NCI-H82 treated with DMSO at 0.1 percent for 48 hours (cell line): ENCODE data around the gene NR1H4.
"Not testable (repeated sequence)": the region's sequence is repeated elsewhere in the genome, so short reads cannot be mapped to it uniquely, and the experiment has no call there.

ENCODE experiments used
- DNase-seq: peaks from one replicate; lab custom pipeline; 2025; ENCODE audit not compliant: unreplicated experiment; lab: John Stamatoyannopoulos, UW

Gene NR1H4

DNA sequence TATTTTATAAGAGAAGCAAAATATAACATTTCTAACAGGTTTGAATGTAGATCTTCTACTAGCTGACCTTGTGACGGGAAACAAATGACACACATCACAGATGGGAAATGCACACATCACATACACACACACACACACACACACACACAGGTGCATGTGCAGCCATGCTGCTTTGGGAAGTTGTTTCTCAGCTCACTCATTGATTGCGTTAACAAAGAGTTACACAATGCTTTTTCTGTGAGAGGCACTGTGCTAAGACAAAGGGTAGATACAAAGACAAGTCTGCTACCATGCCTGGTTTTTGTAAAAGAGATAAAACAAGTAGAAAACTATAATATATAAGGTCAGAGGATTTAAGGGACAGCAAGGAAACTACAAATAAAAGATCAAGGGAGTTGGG, 1.3 kb upstream of the NR1H4 start:
- no peak for DNase-seq

DNA sequence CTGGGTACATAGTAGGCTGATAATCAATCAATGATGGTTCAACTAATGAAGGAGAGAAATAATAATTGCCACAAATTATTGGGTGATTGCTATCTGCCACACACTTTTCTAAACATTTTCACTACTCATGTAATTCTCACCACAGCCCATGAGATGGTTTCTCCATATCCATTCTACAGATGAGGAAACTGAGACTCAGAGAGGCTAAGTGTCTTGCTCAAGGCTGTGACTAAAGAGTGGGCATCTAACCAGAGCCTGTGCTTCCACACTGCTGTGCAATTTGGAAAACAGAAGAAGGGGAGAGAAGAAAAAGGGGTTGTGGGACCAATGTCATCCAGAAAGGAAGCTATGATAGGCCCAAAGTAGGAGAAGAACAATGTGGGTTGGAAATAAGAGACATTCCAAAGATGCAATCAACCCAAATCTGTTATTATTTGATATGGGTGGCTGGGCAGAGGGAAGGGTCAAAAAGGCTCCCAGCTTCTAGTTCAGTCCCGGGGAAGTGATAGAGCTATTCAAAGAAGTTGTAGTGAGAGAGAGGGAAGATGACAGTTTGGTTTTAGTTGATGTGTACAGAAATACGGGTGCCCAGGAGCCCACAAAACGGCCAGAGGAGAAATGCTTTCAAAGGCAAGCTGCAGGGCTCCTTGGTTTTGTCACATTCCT, 483 bp upstream of the NR1H4 start:
- no peak for DNase-seq

- no peak for DNase-seq
These were observed 951 bp downstream of the NR1H4 start for GRCh38 chr12:100474617-100475016.

DNA sequence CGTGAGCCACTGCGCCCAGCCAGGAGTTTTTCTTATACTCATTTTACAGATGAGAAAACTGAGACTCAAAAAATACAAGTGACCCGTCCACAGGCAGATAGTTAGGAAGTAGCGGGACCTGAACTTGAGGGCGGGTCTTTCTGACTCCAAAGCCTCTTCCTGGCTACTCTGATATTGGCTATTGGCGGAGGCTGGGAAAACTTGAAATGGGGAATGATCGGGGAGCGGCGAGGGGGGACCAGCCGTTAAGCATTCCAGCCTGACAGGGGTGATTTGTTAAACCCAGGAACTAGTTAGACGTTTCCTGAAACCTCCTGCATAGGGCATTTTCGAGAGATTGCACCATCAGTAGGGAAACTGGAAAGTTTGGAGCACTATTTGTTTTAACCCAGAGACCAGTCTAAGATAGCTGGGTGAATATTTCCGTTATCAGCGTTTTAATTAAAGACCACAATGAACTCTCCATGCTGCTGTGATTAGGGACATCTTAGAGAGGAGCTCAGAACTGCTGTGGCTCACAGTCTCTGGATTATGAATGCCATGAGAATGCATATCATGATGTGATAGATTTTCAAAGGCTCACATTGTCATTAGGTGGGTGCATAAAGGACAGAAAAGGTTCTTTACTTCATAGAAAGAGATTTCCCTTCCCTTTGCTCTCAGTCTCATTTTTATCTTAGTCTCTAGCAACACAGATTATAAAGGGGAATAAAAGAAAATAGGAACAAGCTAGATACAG, 2.5 kb downstream of the NR1H4 start:
- DNase-seq = no peak

- DNase-seq = no peak
These were observed 7.4 kb downstream of the NR1H4 start for GRCh38 chr12:100481021-100481420.

DNA sequence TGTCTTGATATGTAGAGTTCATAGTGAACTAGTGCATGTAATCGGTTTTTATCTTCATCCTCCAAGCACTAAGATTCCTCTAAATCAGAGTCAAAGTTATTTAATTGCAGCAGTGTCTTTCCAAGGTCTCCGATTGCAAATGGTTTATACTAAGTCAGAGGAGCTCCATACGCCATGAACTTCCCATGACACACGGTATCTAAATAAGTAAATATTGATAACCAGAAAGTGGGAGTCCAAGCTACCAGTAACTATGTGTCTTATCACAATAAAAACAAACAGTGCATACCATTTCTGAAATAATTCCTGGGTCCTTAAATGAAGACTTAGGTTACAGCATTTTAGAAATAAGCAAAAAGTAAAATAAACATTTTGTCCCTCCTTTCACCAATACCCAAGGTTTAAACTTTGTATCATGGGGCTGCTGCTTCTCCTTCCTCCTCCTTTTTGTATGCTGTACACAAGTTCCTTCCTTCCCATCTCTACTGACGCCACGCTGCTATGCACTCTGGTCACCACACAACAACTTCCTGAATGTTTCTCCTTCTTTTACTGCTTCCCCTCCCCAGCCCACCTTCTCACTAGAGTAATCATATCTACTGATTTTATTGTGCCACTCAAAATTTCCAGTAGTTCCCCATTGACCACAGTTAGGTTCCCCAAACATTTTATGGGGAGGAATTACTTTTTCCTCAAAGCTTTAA, 10.7 kb downstream of the NR1H4 start:
- no peak for DNase-seq

DNA sequence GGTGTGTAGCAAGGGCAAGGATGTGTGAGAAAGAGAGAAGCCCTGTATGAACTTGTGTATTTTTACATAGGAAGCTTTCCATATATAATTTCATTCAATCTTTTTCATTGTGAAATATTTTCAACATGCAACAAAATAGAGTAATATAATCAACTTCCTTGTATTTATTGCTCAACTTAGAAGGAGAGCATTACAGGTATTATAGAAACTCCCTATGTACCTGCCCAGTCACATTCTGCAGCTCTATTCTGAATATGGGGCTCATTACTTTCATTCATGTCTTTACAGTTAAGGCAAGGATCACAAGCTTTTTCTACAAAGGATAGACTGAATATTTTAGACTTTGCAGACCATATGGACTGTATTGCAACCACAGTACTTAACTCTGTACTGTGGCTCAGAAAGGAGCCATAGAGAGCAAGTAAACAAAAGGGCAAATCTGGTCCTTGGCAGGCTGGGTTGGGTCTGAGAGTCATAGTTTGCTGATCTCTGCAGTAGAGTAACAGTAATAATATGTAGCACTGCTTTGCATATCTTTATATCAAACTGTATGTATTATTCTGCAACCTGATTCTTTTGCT, 11.3 kb downstream of the NR1H4 start:
- DNase-seq = no peak

- DNase-seq = no peak
These were observed 12.3 kb downstream of the NR1H4 start for GRCh38 chr12:100485983-100486382.

DNA sequence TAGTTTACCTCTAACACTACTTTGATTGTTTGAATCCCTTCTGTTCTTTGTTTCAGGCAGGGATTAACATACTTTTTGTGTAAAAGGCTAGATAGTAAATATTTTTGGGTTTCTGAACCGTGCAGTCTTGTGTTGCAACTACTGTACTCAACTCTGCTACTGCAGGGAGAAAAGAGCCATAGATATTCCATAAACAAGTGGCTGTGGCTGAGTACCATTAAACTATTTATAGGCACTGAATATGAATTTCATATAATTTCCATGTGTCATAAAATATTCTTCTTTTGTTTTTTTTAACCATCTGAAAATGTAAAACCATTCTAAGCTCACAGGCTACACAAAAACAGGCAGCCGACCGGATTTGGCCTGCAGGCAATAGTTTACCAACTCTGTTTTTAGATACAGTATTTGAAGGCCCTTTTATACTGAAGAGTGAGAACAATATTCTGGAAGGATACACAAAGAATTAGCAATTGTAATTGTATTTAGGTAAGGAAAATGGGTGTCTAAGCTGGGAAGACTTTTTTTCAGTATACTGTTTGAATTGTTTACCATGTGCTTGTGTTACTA, 15.7 kb downstream of the NR1H4 start:
- DNase-seq = no peak

DNA sequence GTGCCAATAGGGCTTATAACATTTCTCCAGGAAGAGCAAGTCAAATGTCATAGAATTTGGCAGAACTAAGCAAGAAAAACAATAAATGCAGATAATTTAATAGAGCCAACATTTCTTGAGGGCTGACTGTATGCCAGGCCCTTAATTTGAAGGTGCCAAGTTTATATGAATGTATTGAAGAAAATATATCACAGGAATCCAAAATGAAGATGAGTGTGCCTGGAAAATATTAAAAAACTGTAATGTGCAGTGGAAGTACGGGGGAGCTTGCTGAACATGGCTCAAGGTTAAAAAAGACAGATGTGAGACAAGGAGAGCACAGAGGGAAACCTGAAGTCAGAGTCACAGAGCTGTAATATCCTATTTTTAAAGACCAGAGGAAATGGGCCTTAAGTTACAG, 16.4 kb downstream of the NR1H4 start:
- DNase-seq = no peak

GRCh38 chr12:100491104-100491503, 17.4 kb downstream of the NR1H4 start:
- no peak for DNase-seq

- DNase-seq = no peak
These were observed 19.8 kb downstream of the NR1H4 start for GRCh38 chr12:100493396-100494012.

- DNase-seq = no peak
These were observed 20.4 kb downstream of the NR1H4 start for GRCh38 chr12:100494026-100494425.

GRCh38 chr12:100494538-100494937, 20.9 kb downstream of the NR1H4 start:
- no peak for DNase-seq

- DNase-seq = no peak
These were observed 23.6 kb downstream of the NR1H4 start for GRCh38 chr12:100497105-100497795.

GRCh38 chr12:100498141-100498540, 24.5 kb downstream of the NR1H4 start:
- DNase-seq = no peak

- no peak for DNase-seq
These were observed 25.8 kb downstream of the NR1H4 start for GRCh38 chr12:100499416-100499815.

GRCh38 chr12:100502718-100503117, 29.1 kb downstream of the NR1H4 start:
- DNase-seq = not testable (repeated sequence)

DNA sequence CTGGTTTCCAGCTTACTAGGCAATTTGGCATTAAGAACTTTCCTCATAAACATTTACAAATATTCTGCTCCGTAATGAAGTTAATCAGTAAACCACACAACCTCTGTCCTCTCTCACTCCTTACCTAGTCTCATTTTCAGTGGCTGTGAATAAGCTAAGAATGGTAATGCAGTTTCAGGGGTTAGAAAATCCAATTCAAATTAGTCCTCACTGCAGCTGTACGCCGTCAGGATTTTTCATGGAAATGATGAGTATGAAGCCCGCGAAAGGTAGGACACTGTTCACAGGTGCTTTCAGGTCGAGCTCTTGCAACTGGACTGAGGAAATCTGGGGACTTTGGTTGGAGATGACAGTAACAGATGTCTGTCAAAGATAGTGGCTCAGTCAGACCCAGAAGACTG, 29.6 kb downstream of the NR1H4 start:
- DNase-seq = no peak

DNA sequence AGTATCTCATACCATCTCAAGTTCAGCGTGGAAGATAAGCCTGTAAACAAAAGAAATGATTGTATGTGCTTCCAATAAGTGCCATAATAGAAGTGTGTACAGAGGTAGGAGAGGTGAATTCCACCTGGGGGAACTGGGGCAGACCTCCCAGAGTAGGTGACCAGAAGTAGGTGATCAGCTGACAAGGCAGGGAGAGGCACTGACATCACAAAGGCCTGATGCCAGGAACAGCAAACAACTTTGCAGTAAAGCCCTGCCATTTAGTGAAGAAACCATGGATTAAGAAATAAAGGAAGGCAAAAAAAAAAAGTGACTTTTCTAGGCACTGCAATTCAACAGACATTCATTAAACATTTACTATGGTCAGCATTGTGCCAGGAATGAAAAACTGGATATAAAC, 31.1 kb downstream of the NR1H4 start:
- no peak for DNase-seq
